ENCODE results near the gene CNST. TPM values are rescaled to one million over a fixed set of nuclear protein-coding genes. Genes with fewer than 3 reads are reported as not detected.

The CNST gene
- total and polyA plus RNA-seq, 2 of the 13 experiments (the other 11 are each of a cell fraction or from before 2014, with no cell fraction given) = 6.3 to 12.4 TPM

DNA sequence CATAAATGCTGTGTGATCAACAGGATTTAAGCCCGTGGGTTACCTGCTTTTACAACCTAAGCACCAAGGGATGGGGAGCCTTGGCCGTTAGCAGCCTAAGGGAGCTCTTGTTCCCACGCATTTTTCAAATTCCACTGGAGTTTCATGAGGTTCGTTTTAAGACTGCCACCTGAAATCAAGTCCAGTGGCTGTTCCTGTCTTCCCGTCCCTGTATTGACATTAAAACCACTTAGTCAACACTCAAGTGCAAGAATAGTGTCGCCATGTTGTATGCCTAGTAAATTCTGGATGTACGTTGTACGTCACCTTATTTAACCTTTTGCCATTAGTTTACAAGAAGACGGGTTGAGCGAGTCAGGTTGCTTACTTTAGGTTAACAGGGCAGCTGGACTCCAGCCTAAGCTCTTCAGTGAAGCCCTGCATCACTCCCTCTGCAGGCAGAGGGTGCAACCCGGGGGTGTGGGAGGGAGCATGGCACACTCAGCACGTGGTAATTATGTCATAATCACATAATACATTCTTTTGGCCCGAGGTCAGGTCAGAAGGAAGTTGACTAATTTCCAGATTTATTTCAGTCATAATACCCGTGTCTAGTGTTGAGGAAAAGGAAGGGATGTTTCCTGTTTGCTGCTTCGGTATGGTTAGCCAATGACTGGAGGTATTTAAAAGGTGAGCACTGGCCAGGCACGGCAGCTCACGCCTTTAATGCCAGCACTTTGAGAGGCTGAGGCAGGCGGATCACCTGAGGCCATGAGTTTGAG lies 42.5 kb downstream of the CNST start (continued):
- TF ChIP-seq RERE (CRISPR knock-in tag; IDR thresholded peaks at IDR 0.05; ENCODE audit: low read depth) (no peak), ISX (CRISPR knock-in tag; conservative IDR thresholded peaks at IDR 0.05) (no peak), ZNF724P (CRISPR knock-in tag; IDR thresholded peaks at IDR 0.05; ENCODE audit: borderline replicate concordance) (no peak), FOSL2 (CRISPR knock-in tag; IDR thresholded peaks at IDR 0.05) (peak; percentile 63), ZNF124 (CRISPR knock-in tag; IDR thresholded peaks at IDR 0.05) (no peak), PHF8 (CRISPR knock-in tag; IDR thresholded peaks at IDR 0.05) (no peak), ELF3 (CRISPR knock-in tag; IDR thresholded peaks at IDR 0.05) (no peak), ZNF235 (CRISPR knock-in tag; IDR thresholded peaks at IDR 0.05; ENCODE audit: borderline replicate concordance) (no peak), MIER3 (CRISPR knock-in tag; IDR thresholded peaks at IDR 0.05; ENCODE audit: borderline replicate concordance) (no peak), ZNF879 (CRISPR knock-in tag; IDR thresholded peaks at IDR 0.05) (no peak), ZNF746 (CRISPR knock-in tag; IDR thresholded peaks at IDR 0.05) (no peak), GPN1 (CRISPR knock-in tag; IDR thresholded peaks at IDR 0.05; ENCODE audit: borderline replicate concordance) (no peak), ZNF552 (CRISPR knock-in tag; IDR thresholded peaks at IDR 0.05; ENCODE audit: borderline replicate concordance) (no peak), ZNF530 (CRISPR knock-in tag; IDR thresholded peaks at IDR 0.05; ENCODE audit: low read depth) (no peak), PRDM10 (CRISPR knock-in tag; IDR thresholded peaks at IDR 0.05; ENCODE audit: low read depth) (no peak), RXRA (CRISPR knock-in tag; IDR thresholded peaks at IDR 0.05) (peak; percentile 54; the same call in 1 of the 2 replicates), MXI1 (IDR thresholded peaks at IDR 0.05; ENCODE audit: borderline replicate concordance, low read depth, low read length) (no peak; the same call in 2 of the 3 replicates), GFI1 (CRISPR knock-in tag; IDR thresholded peaks at IDR 0.05; ENCODE audit: borderline replicate concordance) (peak; percentile 67; the same call in 1 of the 2 replicates), RARA (CRISPR knock-in tag; IDR thresholded peaks at IDR 0.05) (peak; percentile 41), NCOA1 (CRISPR knock-in tag; IDR thresholded peaks at IDR 0.05) (no peak)
- TF ChIP-seq, protein P1, sequence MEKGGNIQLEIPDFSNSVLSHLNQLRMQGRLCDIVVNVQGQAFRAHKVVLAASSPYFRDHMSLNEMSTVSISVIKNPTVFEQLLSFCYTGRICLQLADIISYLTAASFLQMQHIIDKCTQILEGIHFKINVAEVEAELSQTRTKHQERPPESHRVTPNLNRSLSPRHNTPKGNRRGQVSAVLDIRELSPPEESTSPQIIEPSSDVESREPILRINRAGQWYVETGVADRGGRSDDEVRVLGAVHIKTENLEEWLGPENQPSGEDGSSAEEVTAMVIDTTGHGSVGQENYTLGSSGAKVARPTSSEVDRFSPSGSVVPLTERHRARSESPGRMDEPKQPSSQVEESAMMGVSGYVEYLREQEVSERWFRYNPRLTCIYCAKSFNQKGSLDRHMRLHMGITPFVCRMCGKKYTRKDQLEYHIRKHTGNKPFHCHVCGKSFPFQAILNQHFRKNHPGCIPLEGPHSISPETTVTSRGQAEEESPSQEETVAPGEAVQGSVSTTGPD (CRISPR knock-in tag; IDR thresholded peaks at IDR 0.05) = no peak

Measured in HepG2 (cell line).